HG03520 (cell line): ENCODE results near the gene YY1.

Source experiments
- ATAC-seq: cut with Tn5 transposase; IDR thresholded peaks from one replicate; pipeline ENCODE4 v1.9.1; 2021; ENCODE audit warnings: mild to moderate bottlenecking, moderate library complexity; ENCODE audit not compliant: unreplicated experiment

Gene YY1

GRCh38 chr14:100329233-100330006, 90.5 kb downstream of the YY1 start:
- no peak for ATAC-seq

- no peak for ATAC-seq
These were observed 91.0 kb downstream of the YY1 start for GRCh38 chr14:100330007-100330344.

- no peak for ATAC-seq
These were observed 91.5 kb downstream of the YY1 start for GRCh38 chr14:100330388-100330931.

- no peak for ATAC-seq
These were observed 93.2 kb downstream of the YY1 start for GRCh38 chr14:100332071-100332639.
